ENCODE results near the gene TMEM51.

DNA sequence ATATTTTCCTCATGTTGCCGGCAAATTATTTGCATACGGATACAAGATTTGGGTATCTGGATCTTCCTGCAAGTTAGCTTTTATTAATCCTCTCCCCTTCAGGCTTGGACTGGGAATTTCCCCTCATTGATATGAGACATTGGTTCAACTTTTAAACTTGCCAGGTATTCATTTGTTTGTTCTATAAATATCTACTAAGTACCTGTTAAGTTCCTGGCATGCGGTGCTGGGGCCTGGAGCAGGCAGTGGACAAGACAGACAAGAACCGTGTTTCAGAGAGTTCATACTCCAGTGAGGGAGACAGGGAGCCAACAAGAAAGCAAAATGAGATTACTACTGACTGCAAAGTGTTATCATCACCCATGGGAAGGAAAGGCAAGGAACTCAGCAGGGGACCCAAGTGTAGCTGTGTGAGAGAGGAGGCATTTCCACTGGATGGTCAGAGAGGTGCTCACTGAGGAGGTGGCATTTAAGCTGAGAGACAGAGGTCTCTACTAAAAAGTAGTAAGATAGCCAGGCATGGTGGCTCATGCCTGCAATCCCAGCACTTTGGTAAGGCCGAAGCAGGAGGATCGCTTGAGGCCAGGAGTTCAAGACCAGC, 54.4 kb downstream of the TMEM51 start:
- TF ChIP-seq, protein P1, sequence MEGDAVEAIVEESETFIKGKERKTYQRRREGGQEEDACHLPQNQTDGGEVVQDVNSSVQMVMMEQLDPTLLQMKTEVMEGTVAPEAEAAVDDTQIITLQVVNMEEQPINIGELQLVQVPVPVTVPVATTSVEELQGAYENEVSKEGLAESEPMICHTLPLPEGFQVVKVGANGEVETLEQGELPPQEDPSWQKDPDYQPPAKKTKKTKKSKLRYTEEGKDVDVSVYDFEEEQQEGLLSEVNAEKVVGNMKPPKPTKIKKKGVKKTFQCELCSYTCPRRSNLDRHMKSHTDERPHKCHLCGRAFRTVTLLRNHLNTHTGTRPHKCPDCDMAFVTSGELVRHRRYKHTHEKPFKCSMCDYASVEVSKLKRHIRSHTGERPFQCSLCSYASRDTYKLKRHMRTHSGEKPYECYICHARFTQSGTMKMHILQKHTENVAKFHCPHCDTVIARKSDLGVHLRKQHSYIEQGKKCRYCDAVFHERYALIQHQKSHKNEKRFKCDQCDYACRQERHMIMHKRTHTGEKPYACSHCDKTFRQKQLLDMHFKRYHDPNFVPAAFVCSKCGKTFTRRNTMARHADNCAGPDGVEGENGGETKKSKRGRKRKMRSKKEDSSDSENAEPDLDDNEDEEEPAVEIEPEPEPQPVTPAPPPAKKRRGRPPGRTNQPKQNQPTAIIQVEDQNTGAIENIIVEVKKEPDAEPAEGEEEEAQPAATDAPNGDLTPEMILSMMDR (IDR thresholded peaks at IDR 0.05; ENCODE audit: low read depth, low read length, poor library complexity, severe bottlenecking) = no peak
- TF ChIP-seq EZH2phosphoT487 (IDR thresholded peaks at IDR 0.05; ENCODE audit: borderline replicate concordance, low read length) = no peak

Data from DOHH2 (cell line).